ENCODE results near the gene PHKA1. TPM values are rescaled to one million over a fixed set of nuclear protein-coding genes. Genes with fewer than 3 reads are reported as not detected.

Gene PHKA1
- total and polyA plus RNA-seq, 2 experiments from 2014 or later: 2.6 to 6.8 TPM

DNA sequence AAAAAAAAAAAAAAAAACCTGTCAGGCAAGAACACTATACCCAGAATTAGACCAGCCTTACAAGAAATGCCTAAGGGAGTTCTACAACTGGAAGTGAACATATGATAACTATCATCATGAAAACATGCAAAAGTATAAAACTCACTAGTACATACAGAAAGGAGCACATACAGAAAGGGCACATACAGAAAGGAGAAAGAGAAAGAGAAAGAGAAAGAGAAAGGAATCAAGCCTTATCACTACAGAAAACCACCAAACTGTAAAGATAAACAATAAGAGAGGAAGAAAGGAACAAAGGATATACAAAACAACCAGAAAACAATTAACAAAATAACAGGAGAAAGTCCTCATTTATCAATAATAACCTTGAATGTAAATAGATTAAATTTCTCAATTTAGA, 50.4 kb downstream of the PHKA1 start (continued):
- TF ChIP-seq, protein P1, sequence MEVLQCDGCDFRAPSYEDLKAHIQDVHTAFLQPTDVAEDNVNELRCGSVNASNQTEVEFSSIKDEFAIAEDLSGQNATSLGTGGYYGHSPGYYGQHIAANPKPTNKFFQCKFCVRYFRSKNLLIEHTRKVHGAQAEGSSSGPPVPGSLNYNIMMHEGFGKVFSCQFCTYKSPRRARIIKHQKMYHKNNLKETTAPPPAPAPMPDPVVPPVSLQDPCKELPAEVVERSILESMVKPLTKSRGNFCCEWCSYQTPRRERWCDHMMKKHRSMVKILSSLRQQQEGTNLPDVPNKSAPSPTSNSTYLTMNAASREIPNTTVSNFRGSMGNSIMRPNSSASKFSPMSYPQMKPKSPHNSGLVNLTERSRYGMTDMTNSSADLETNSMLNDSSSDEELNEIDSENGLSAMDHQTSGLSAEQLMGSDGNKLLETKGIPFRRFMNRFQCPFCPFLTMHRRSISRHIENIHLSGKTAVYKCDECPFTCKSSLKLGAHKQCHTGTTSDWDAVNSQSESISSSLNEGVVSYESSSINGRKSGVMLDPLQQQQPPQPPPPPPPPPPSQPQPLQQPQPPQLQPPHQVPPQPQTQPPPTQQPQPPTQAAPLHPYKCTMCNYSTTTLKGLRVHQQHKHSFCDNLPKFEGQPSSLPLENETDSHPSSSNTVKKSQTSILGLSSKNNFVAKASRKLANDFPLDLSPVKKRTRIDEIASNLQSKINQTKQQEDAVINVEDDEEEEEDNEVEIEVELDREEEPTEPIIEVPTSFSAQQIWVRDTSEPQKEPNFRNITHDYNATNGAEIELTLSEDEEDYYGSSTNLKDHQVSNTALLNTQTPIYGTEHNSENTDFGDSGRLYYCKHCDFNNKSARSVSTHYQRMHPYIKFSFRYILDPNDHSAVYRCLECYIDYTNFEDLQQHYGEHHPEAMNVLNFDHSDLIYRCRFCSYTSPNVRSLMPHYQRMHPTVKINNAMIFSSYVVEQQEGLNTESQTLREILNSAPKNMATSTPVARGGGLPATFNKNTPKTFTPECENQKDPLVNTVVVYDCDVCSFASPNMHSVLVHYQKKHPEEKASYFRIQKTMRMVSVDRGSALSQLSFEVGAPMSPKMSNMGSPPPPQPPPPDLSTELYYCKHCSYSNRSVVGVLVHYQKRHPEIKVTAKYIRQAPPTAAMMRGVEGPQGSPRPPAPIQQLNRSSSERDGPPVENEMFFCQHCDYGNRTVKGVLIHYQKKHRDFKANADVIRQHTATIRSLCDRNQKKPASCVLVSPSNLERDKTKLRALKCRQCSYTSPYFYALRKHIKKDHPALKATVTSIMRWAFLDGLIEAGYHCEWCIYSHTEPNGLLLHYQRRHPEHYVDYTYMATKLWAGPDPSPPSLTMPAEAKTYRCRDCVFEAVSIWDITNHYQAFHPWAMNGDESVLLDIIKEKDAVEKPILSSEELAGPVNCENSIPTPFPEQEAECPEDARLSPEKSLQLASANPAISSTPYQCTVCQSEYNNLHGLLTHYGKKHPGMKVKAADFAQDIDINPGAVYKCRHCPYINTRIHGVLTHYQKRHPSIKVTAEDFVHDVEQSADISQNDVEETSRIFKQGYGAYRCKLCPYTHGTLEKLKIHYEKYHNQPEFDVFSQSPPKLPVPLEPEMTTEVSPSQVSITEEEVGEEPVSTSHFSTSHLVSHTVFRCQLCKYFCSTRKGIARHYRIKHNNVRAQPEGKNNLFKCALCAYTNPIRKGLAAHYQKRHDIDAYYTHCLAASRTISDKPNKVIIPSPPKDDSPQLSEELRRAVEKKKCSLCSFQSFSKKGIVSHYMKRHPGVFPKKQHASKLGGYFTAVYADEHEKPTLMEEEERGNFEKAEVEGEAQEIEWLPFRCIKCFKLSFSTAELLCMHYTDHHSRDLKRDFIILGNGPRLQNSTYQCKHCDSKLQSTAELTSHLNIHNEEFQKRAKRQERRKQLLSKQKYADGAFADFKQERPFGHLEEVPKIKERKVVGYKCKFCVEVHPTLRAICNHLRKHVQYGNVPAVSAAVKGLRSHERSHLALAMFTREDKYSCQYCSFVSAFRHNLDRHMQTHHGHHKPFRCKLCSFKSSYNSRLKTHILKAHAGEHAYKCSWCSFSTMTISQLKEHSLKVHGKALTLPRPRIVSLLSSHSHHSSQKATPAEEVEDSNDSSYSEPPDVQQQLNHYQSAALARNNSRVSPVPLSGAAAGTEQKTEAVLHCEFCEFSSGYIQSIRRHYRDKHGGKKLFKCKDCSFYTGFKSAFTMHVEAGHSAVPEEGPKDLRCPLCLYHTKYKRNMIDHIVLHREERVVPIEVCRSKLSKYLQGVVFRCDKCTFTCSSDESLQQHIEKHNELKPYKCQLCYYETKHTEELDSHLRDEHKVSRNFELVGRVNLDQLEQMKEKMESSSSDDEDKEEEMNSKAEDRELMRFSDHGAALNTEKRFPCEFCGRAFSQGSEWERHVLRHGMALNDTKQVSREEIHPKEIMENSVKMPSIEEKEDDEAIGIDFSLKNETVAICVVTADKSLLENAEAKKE (CRISPR knock-in tag; IDR thresholded peaks at IDR 0.05): no peak
- TF ChIP-seq CREB1 (CRISPR knock-in tag; IDR thresholded peaks at IDR 0.05; ENCODE audit: low read depth): no peak
- TF ChIP-seq STAT1 (IDR thresholded peaks at IDR 0.05; ENCODE audit: unreplicated experiment): no peak
- no peak for TF ChIP-seq ZNF331 (CRISPR knock-in tag; IDR thresholded peaks at IDR 0.05; ENCODE audit: low read depth)
- no peak for TF ChIP-seq REST (IDR thresholded peaks at IDR 0.05; ENCODE audit: unreplicated experiment)
- no peak for TF ChIP-seq POLR2AphosphoS5 (IDR thresholded peaks at IDR 0.05; ENCODE audit: low read depth)
- no peak for TF ChIP-seq EZH2 (IDR thresholded peaks at IDR 0.05; ENCODE audit: low read depth, unreplicated experiment)
- no peak for TF ChIP-seq EZH2phosphoT487 (IDR thresholded peaks at IDR 0.05; ENCODE audit: unreplicated experiment)
- no peak for TF ChIP-seq ZNF114 (CRISPR knock-in tag; IDR thresholded peaks at IDR 0.05)
- no peak for TF ChIP-seq NANOG (IDR thresholded peaks at IDR 0.05; ENCODE audit: borderline replicate concordance)

Data from GM23338 (cell line).